Activated naive CD4-positive, alpha-beta T cell treated with Interleukin-2 at 50 U/mL for 16 hours (primary cell): Measurements from ENCODE around the gene KIAA1217.
"Not testable (repeated sequence)": the region's sequence is repeated elsewhere in the genome, so short reads cannot be mapped to it uniquely, and the experiment has no call there.

ENCODE experiments used
- DNase-seq: peaks from one replicate; pipeline ENCODE4 v3.0.0-alpha.2; 2020

Gene KIAA1217

GRCh38 chr10:24292304-24293293 lies 83.7 kb downstream of the KIAA1217 start:
- no peak for DNase-seq

- no peak for DNase-seq
These were observed 90.8 kb downstream of the KIAA1217 start for GRCh38 chr10:24299578-24300260.

- no peak for DNase-seq
These were observed 94.8 kb downstream of the KIAA1217 start for GRCh38 chr10:24303522-24304310.

- no peak for DNase-seq
These were observed 96.9 kb downstream of the KIAA1217 start for GRCh38 chr10:24305551-24306506.

GRCh38 chr10:24306507-24306875 lies 97.6 kb downstream of the KIAA1217 start:
- no peak for DNase-seq

GRCh38 chr10:24307116-24307515 lies 98.2 kb downstream of the KIAA1217 start:
- DNase-seq = no peak

GRCh38 chr10:24307696-24308485 lies 99.0 kb downstream of the KIAA1217 start:
- no peak for DNase-seq

GRCh38 chr10:24310104-24310503 lies 101.2 kb downstream of the KIAA1217 start:
- DNase-seq = no peak

GRCh38 chr10:24311888-24312287 lies 103.0 kb downstream of the KIAA1217 start:
- no peak for DNase-seq

- no peak for DNase-seq
These were observed 104.3 kb downstream of the KIAA1217 start for GRCh38 chr10:24313283-24313682.

GRCh38 chr10:24315211-24315610 lies 106.3 kb downstream of the KIAA1217 start:
- DNase-seq = no peak

- DNase-seq = no peak
These were observed 109.6 kb downstream of the KIAA1217 start for GRCh38 chr10:24318517-24318916.

- DNase-seq = no peak
These were observed 111.4 kb downstream of the KIAA1217 start for GRCh38 chr10:24320373-24320772.

GRCh38 chr10:24324651-24325050 lies 115.7 kb downstream of the KIAA1217 start:
- DNase-seq = no peak

GRCh38 chr10:24331457-24331856 lies 122.5 kb downstream of the KIAA1217 start:
- DNase-seq = no peak

GRCh38 chr10:24333736-24334135 lies 124.8 kb downstream of the KIAA1217 start:
- DNase-seq = no peak

GRCh38 chr10:24334279-24334939 lies 125.5 kb downstream of the KIAA1217 start:
- DNase-seq = no peak

- DNase-seq = not testable (repeated sequence)
These were observed 128.8 kb downstream of the KIAA1217 start for GRCh38 chr10:24337723-24338122.

GRCh38 chr10:24339387-24339786 lies 130.4 kb downstream of the KIAA1217 start:
- no peak for DNase-seq

- no peak for DNase-seq
These were observed 131.5 kb downstream of the KIAA1217 start for GRCh38 chr10:24340446-24340845.

- no peak for DNase-seq
These were observed 131.9 kb downstream of the KIAA1217 start for GRCh38 chr10:24340883-24341282.
